Epidermal melanocyte (primary cell): Measurements from ENCODE around the gene CLCN7.

ENCODE experiments used
- DNase-seq: peaks from one replicate; pipeline ENCODE4 v3.0.0; 2011; ENCODE audit warnings: low spot score; ENCODE audit not compliant: insufficient read length

Gene CLCN7

DNA sequence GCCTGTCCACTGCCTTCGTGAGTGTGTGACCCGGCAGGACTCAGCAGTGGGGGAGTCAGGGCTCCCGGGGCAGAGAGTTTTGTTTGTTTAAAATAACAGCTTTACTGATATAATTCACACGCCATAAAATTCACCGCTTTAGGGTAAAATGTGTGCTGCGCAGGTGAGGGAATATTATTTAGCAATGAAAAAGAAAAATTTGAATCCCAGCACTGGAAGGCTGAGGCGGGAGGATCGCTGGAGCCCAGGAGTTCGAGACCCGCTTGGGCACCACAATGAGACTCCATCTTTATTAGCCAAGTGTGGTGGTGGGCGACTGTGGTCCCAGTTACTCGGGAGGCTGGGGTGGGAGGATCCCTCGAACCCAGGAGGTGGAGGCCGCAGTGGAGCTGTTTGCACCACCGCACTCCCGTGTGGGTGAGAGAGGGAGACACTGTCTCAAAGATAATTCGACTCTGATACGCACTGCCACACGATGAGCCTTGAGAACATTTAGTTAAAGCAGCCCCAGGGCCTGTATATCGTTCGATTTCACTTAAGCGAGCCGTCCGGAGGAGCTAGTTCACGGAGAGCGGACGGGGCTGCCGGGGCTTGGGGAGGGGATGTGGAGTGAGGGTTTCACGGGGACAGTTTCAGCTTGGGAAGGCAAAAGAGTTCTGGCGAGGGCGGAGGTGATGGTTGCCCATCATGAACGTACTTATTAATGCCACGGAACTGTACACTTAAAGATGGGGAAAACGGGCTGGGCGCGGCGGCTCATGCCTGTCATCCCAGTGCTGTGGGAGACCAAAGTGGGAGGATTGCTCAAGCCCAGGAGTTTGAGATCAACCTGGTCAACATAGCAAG, 28.5 kb upstream of the CLCN7 start:
- no peak for DNase-seq

DNA sequence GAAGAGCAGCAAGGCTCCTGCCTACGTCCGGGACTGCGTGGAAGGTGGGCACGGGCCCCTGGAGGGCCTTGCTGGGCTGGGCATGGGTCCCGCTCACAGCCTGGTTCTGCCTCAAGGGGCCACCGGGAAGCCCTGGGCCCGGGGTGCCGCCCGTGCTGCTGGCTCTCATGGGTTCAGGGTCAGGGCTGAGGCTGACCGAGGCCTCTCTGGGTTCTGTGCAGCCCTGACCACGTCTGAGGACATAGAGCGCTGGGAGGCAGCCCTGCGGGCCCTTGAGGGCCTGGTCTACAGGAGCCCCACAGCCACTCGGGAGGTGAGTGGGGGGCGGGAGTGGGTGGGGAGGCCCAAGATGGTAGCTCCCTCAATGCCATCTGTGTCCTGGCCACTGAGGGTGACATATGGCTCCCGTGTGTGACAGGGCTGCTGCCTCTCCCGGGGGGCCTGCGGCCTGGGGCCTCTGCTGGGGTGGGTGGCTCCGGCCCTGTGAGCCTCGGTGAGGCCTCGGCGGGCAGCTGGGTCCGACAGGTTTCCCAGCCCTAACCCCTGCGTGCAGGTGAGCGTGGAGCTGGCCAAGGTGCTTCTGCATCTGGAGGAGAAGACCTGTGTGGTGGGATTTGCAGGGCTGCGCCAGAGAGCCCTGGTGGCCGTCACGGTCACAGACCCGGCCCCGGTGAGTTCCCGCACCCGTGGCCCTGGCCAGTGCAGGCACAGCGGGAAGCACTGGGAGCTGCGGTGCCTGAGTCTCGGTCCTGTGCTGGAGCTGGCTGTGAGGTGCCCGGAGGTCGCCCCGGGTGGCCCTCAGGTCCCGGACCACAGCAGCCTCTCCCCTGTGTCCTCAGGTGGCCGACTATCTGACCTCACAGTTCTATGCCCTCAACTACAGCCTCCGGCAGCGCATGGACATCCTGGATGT, 27.5 kb upstream of the CLCN7 start:
- DNase-seq, result no peak

DNA sequence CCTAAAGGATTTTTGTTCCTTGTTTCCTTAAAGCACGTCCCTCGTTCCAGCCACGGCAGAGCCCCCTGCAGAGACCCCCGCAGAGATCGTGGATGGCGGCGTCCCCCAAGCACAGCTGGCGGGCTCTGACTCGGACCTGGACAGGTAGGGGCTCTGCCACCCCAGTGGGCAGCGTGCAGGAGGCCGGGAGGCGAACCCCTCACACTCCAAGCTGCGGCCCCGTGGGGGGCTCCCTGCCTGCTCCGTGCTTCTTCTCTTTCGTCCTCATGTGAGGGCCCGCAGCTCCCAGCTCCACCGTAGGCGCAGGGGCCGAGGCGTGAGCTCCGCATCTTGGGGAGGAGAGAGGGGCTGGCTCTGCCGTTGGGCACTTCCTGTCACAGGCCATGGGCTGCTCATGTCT, 26.8 kb upstream of the CLCN7 start:
- DNase-seq, result no peak

DNA sequence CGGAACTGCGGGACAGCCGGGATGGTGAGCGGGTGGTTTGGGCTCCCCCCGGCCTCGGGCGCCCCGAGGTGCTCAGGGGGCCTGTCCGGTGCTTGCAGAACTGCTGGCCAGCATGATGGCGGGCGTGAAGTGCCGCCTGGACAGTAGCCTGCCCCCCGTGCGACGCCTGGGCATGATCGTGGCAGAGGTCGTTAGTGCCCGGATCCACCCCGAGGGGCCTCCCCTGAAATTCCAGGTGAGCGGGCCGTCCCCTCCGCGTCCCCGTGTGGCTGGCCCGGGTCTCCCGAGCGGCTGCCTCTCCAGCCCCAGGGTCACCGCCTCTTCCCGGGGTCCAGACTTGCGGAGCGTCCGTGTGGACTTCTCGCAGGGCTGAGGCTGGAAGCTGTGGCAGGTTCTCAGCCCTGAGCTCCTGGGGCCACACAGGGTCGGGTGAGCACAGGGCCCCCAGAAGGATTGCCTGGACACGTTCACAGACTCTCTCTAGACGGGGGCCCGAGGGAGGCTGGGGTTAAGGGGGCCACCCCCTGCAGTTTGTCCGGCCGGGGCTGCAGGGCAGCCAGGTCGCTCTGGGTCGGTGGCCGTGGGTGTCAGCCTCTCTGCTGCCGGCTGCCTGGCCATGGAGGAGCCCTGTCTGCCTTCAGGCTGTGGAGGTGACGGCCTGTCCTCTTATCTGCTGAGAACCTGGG, 25.8 kb upstream of the CLCN7 start:
- no peak for DNase-seq

DNA sequence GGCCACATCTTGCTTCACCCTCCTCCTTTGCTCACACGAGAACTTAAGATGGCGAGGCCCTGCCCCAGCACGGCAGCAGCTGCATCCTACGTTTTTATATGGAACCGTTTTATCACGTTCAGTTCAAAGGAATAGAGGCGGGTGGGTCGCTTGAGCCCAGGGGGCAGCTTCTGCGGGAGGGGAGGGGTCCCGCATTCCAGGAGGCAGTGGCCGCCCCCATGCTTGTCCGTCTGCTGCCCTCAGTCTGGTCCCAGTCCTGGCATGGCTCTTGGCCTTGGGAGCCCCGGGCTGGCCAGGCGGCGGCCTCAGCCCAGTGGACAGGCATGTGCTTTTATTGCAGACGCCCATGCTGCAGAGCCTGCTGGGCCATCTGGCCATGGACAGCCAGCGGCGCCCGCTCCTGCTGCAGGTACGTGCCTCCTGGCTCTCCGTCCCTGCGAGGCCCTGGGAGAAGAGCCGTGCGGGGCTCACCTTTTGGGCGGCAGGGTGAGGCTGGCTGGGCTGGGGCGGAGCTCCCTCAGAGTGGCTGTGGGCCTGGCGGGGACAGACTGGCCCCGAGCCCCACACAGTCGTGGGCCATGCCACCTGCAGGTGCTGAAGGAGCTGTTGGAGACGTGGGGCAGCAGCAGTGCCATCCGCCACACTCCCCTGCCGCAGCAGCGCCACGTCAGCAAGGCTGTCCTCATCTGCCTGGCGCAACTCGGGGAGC, 25.1 kb upstream of the CLCN7 start:
- no peak for DNase-seq

DNA sequence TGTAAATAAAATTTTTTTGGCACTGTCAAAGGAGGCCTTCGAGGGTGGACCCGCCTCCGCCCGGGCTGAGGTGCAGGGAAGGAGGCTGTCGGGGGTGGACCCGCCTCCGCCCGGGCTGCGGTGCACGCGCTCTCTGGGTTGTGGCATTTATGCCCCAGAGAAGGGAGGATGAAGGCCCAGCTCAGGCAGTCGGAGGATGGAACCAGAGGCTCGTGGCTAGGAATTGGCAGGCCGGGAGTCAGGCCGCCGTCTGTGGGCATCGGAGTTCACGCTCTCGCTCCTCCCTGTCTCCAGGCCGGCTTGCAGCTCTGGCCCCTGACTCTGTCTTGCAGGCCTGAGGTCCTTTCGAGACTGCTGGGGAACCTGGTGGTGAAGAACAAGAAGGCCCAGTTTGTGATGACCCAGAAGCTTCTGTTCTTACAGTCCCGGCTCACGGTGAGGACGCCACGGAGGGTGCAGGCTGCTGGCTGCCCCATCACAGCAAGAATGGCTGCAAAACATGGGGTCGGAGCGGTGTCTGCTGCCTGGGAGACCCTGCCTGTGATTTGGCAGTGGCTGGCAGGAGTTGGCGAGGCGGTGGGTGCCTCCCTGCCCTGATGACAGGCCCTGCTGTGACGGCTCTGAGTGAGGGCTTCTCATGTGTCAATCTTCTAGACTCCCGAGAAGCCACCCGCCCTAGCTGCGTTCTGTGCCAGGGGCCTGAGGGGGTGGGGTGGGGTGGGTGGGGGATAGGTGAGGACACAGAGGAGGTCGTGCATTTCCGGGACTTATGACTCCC, 24.3 kb upstream of the CLCN7 start:
- no peak for DNase-seq

DNA sequence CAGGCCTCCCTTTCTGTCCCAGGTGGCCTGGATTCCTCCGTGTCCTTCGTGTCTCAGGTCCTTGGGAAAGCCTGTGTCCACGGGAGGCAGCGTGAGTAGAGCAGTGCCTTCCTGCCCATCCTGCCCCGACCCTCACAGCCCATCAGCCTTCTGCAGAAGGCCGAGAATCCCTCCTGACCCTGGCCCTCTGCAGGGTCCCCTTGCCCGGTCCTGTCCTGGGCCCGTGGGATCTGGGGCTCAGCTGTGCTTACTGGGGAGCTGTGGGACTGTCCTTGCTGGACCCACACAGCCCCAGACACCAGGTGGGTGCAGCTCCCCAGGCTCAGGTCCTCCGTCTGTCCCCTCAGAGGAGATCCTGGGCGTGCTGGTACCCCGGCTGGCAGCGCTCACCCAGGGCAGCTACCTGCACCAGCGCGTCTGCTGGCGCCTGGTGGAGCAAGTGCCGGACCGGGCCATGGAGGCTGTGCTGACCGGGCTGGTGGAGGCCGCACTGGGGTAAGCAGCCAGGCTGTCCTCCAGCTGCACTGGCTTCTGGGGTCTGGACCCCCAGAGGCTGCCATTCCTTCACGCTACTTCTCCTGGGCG, 22.3 kb upstream of the CLCN7 start:
- no peak for DNase-seq

DNA sequence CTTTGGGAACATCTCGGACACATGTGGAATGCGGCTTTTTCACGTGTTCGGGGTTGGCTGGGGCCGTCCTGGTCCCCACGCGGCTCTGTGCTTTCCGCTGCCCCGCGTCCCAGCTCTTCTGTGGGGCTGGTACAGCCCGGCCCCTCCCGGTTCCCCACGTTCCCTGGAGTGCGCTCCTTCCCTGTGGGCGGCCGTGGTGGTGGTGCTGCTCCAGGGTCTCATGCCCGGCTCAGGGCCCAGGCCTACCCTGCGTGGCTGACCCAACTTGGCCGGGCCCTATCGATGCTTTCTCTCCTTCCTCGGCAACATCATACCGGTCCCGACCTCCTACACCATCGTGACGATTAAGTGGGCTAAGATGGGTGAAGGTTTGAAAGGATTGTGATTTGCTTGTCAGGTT, 21.6 kb upstream of the CLCN7 start:
- no peak for DNase-seq

DNA sequence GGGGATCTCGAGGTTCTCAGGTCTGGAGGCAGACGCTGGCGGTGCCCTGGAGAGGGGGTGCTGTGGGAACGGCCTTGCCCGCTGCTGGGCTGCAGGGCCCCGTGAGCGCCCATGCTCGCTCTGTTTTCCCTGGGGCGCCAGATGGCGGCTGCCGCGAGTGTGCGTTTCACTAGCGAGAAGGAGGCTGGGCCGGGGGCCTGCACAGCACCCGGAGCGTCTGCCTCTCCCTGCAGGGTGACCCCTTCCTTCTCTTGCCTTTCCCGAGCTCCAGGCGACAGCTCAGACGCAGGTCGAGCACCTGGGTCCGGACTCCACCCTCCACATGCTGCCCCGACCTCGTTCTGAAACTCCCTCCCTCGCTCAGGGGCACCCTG, 21.0 kb upstream of the CLCN7 start:
- no peak for DNase-seq

DNA sequence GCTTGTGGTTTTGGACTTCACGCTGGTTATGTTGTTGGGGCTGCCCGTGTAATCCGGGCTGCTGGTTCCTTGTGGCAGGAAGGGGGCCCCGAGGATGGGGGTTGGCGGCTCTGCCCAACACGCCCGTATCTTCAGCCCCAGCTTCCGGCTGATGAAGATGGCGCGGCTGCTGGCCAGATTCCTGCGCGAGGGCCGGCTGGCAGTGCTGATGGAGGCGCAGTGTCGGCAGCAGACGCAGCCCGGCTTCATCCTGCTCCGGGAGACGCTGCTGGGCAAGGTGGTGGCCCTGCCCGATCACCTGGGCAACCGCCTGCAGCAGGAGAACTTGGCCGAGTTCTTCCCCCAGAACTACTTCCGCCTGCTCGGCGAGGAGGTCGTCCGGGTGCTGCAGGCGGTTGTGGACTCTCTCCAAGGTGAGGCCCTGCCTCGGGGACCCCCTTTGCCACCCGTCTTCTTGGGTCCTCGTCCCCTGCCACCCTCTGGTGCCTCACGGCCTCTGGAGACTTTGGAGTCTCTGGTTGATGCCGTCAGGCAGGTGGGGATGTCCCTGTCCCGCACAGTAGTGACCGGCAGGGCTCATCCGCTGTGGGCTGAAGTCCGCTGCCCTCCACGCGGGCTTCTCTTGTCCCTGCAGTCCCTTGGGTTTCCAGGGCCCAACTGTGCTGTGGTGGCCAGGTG, 20.5 kb upstream of the CLCN7 start:
- no peak for DNase-seq

DNA sequence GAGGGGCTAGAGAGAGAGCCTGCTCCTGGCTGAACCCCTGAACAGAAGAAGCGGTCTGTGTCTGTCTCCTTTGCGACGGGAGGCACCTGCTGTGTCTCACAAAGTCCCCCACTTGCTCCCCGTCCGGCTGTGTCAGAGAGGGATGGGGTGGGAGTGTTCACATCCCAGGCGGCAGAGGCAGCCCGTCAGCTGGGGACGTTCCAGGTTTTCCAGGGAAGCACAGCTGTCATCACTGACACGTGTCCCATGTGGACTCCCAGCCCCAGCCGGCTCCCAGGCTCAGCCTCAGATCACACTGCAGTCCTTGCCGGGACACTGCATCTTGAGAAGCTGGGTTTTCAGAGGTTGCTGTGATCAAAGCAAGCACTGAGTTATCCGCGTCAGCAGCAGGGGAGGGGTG, 19.9 kb upstream of the CLCN7 start:
- DNase-seq, result no peak

DNA sequence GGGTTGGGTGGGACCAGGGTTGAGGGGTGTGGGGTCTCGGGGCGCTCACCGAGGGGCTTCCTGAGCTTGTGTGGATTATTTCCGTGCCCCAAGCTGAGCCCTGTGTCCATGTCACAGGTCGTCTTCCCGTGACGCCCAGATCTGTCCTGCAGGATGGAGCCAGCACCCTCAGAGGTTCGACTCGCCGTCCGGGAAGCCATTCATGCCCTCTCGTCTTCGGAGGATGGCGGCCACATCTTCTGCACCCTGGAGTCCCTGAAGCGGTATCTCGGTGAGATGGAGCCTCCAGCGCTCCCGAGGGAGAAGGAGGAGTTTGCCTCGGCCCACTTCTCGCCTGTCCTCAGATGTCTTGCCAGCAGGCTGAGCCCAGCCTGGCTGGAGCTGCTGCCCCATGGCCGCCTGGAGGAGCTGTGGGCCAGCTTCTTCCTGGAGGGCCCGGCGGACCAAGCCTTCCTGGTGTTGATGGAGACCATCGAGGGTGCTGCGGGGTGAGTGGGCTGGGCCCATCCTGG, 19.4 kb upstream of the CLCN7 start:
- DNase-seq, result peak; percentile 88

DNA sequence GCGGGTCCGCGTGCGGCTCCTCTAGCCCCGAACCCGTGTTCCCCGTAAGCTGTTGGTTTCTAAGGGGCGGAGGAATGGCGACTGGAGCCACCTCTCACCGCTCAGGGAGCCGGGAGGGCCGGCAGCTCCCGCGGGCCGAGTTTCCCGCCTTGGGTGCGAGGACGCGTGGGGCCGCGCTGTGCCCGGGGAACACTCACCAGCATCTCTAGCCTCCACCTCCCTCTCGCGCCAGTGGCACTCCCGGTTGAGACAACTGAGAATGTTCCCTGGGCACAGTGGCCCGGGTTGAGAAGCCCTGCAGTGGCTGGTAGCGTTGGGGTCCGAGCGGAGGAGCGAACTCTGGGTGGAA, 18.9 kb upstream of the CLCN7 start:
- no peak for DNase-seq

DNA sequence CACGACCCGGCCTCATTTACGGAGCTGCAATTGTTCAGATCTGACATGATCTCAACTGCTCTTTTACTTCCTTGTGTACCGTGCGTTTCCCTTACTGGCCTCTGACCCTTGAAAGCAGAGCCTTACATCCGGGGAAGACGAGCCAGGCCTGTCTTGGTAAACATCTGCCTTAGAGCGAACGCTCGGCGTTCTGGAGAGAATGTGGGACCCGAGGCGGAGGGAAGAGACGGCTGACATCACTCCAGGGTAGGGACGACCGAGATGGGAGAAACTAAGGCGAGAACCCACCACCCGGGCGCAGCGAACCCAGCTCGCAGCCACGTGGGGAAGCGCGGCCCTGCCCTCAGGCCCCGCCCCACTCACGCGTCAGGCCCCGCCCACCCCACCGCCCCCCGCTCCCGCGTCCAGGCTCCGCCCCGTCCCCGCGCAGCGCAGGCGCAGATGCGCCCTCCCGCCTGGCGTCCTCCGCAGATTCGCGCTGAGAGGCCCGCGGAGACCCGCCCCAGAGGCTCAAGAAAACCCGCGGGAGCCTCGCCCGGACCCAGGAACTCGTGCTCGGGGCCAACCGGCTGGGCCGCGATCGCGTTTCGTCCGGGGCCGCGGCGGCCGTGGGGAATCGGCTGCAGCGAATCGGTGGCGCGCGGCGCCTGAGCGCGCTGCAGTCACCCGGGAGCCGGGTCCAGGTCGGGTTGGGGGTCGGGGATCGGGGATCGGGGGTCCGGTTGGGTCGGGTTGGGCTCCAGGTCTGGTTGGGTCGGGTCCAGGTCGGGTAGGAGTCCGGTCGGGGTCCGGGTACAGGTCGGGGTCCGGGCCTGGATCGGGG, 18.3 kb upstream of the CLCN7 start, which contains the start of gene TELO2:
TSS of gene TELO2 (plus strand) at position 438 of the 823 bp plus-strand sequence. CDS start 922 bp downstream, outside the sequence.
- peak; percentile 92 for DNase-seq

DNA sequence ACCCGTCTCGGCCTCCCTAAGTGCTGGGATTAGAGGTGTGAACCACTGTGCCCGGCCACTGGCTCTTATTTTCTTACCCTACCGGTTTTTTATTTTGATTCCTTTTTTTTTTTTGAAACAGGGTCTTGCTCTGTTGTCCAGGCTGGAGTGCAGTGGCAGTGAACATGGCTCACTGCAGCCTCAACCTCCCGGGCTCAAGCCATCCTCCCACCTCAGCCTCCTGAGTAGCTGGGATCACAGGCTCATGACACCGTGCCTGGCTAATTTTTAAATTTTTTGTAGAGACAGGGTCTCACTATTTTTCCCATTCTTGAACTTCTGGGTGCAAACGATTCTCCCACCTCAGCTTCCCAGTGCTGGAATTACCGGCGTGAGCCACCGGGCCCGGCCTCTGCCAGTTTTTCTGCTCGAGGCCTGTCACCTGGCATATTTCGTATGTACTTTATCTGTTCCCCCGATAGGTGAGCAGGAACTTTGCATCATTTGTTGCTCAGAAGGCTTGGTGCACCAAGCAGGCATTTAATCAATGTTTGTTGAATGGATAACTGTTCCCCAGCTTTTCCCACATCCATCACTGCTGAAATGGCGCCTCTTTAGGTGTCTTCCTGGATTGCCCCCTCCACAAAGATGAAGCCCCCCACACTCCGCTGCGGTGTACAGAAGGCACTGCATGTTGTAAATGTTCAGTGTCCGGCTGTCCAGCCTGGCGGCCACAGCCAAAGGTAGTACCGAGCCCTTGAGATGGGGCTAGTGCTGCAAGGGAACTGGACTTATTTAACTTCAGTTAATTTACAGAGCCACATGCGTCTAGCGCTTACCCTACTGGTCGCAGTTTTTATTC, 17.5 kb upstream of the CLCN7 start:
- DNase-seq, result no peak

DNA sequence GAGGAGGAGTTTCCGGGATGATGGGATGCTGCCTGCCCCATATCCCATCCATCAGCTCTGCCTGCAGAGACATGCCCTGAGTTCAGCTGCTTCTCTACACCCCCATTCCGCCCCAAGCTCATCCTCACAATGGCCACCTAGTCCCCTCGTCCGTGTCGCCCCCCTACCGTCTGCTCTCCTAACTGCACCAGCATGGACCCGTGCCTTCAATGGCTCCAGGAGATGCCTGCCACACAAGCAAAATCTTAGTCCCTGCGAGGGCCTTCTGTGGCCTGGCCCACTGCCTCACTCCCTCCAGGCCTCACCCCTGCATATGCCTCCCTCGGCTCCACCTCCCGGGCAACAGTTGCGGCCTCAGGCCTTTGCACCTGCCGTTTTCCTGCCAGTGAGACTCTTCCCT, 16.5 kb upstream of the CLCN7 start:
- no peak for DNase-seq

DNA sequence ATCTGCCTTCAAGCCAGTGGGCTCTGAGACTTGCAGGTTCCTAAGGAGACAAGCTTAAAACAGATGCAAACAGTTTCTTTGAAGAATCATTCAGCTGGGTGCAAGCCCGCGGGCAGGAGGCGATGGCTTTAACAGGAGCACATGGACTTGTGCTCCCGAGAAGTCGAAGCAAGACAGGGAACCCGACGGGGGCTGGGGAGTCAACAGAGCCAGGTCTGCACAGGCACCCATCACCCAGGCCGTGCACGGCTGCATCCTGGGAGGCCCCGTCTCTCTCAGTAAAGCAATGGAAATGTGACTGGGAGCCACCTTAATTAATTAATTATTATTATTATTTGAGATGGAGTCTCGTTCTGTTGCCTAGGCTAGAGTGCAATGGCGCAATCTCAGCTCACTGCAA, 14.2 kb upstream of the CLCN7 start:
- DNase-seq, result no peak

DNA sequence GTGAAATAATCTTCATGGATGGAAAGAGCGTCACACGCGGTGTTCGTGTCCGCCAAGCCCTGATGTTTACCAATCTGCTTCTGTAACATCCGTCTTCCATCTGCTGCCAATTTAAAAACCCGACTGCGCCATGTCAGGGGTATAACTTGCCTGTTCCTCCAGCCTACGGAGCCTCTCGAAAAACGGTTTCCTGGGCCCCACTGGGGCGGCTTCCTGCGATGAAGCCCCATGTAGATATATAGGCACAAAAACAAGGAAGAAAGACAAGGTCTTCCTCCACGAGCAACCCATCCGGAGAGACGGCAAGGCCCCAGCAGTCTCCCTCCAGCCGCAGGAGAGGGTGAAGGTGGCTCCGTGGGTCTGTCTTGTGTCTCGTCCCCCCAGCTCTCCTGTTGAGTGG, 13.8 kb upstream of the CLCN7 start, which contains the start of gene PTX4:
TSS of gene PTX4 (minus strand) at position 326 of the 400 bp plus-strand sequence. CDS start at position 291, 35 bp downstream.
- DNase-seq, result no peak
